NB4 (cell line): ENCODE results near the gene UBXN1.

Experiments used
- DNase-seq: peaks from one replicate; pipeline ENCODE4 v3.0.0; 2010; ENCODE audit warnings: low read depth
- H3K4me3 ChIP-seq: one replicate; pipeline ENCODE4 v1.5.1; 2011; ENCODE audit warnings: mild to moderate bottlenecking, low read depth, low read length, moderate library complexity
- MYC ChIP-seq: IDR thresholded peaks from 2 replicates; pipeline ENCODE4 v1.6.1; 2011; ENCODE audit warnings: low read depth, low read length
- POLR2A ChIP-seq: IDR thresholded peaks from 2 replicates; pipeline ENCODE4 v1.6.1; 2011; ENCODE audit warnings: mild to moderate bottlenecking; ENCODE audit not compliant: insufficient read length; ENCODE audit errors: extremely low read depth
- TF ChIP-seq, protein P1 (sequence below): IDR thresholded peaks from 2 replicates; pipeline ENCODE4 v1.6.1; 2011; ENCODE audit warnings: low read depth, low read length
- TF ChIP-seq, protein P2 (sequence below): IDR thresholded peaks from one replicate; pipeline ENCODE4 v1.5.1; 2012; ENCODE audit warnings: low read depth, low read length

UBXN1 gene

DNA sequence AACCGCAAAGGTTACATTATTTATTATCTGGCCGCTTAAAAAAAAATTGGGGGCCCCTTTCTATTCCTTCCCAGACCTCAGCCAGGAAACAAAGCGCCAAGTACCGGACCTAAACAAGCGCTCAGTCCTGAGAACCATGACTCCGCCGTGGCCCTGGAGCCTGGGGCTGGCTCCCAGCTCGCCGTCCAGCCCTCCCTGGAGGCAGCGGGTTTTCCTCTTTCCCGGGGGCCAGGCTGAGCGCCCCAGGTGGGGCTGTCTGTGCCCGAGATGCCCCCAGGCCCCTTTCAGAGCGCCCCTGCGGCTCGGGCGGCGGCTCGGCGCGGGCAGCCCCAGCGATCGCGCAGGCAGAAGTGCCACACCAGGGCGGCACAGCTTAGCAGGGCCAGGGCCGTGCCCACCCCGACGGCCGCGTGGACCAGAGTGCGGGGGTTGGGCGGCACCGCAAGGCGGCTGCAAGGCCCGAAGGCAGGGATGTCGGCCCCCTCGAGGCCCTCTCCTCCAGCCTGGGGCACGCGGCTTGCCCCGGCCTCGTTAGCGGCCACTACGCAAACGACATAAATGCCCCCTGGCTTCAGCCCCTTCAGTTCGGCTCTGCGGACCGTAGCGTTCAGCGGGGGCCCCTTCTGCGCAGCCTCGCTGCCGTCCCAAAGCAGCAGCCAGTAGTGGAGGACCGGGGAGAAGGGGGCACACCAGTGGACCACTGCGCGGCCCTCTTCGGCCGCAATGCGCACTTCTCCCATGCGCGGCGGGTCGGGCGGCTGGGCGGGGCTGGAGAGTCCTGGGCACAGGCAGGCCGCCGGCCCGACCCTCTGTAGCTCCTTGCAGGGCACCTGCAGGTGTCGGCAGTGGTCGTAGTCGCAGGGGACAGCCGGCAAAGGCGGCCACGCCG lies 8.9 kb upstream of the UBXN1 start:
- TF ChIP-seq, protein P1, sequence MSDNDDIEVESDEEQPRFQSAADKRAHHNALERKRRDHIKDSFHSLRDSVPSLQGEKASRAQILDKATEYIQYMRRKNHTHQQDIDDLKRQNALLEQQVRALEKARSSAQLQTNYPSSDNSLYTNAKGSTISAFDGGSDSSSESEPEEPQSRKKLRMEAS, result no peak
- TF ChIP-seq POLR2A (no peak), MYC (no peak)
- TF ChIP-seq, protein P2, sequence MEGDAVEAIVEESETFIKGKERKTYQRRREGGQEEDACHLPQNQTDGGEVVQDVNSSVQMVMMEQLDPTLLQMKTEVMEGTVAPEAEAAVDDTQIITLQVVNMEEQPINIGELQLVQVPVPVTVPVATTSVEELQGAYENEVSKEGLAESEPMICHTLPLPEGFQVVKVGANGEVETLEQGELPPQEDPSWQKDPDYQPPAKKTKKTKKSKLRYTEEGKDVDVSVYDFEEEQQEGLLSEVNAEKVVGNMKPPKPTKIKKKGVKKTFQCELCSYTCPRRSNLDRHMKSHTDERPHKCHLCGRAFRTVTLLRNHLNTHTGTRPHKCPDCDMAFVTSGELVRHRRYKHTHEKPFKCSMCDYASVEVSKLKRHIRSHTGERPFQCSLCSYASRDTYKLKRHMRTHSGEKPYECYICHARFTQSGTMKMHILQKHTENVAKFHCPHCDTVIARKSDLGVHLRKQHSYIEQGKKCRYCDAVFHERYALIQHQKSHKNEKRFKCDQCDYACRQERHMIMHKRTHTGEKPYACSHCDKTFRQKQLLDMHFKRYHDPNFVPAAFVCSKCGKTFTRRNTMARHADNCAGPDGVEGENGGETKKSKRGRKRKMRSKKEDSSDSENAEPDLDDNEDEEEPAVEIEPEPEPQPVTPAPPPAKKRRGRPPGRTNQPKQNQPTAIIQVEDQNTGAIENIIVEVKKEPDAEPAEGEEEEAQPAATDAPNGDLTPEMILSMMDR, result no peak
- peak; percentile 1 for DNase-seq
- H3K4me3 ChIP-seq, result no peak overlapping the region

DNA sequence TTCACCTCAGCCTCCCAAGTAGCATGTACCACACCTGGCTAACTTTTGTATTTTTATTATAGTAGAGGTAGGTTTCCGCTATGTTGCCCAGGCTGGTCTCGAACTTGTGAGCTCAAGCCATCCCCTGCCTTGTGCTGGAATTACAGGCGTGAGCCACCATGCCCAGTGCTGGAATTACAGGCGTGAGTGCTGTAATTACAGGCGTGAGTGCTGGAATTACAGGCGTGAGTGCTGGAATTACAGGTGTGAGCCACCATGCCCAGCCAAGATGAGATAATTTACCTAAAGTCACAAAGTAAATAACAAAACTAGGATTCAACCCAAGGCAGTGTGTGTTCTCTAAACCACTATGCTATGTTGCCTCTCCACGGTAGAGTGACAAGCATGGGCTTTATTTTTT lies 3.6 kb upstream of the UBXN1 start:
- TF ChIP-seq MYC (no peak), POLR2A (no peak)
- TF ChIP-seq, protein P1, result no peak
- TF ChIP-seq, protein P2, result no peak
- DNase-seq, result peak; percentile 1
- H3K4me3 ChIP-seq, result no peak overlapping the region

DNA sequence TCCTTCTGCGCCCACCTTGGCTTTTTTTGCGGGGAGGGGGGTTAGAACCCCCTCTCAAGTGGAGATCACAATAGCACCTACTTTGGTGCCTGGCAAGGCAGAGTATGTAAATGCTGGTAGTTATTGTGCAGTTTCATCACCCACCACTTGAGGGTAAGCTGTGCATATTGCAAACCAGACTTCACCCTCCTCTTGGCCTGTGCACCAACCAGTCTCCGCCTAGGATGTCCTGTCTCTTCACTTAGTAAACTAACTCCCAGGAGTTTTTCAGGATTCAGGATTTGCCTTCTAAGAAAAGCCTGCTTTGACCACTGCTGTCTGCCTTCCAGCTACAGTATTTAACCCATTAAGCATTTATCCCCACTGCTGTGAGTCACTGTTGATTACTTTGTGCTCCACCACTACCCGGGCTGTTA lies 2.0 kb upstream of the UBXN1 start:
- TF ChIP-seq POLR2A, result no peak
- TF ChIP-seq, protein P2, result peak; percentile 49
- peak; percentile 88 for DNase-seq
- H3K4me3 ChIP-seq, result no peak overlapping the region

DNA sequence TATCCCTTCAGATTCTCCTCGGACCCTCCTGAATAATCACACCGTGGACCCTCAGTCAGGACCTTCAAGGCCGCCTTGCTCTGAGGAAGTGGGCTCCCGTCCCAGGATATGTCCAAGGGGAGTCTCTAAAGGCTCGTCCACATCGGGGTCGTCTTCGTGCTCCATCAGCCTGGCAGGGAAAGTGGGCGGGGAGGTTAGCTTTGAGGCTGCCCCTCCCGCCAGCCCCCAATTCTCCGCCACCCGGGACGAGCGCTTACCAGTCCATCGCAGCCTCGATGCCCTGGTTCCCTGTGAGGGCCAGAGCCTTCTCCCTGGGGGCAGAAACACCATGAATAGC lies 472 bp downstream of the UBXN1 start:
- DNase-seq, result no peak
- TF ChIP-seq POLR2A (no peak), MYC (no peak)
- TF ChIP-seq, protein P2, result no peak
- TF ChIP-seq, protein P1, result no peak
- peak overlapping the region; percentile 89 for H3K4me3 ChIP-seq

DNA sequence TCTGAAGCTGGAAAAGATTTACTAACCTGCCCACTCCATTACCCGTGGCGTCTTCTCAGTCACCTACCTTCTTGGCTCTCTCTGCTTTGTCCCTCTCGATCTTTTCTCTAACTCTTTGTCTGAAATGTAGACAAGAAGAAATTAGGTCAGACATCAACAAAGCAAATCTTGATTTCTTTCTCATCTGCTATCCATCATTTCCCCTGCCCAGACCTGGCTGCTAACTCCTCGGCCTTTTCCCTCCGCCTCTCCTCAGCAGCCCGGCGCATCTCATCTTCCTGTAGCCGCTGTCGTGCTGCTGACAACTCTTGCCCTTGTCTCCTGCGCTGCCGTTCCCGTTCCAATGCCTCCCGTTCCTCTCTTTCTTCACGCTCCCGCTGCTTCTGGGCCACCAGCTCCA lies 1.2 kb downstream of the UBXN1 start:
- TF ChIP-seq POLR2A (no peak), MYC (no peak)
- TF ChIP-seq, protein P2, result no peak
- TF ChIP-seq, protein P1, result no peak
- peak overlapping the region; percentile 89 for H3K4me3 ChIP-seq
- no peak for DNase-seq

DNA sequence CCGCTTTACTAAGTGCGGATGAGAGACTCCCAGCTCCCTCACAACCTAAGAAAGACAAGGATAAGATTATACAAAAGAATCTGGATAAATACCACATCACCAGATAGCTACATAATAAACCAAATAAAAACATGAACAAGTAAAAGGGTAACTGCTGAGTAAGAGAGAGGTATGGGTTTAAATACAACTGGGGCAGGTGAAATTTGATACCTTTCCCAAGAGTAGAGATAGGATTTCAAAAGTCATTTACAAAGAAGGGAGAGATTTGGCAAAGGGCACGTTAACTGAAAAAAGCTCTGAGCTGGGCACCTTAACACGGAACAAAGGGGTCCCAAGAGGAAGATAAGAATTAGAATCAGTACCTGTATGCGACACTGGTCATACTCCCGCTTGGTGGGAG lies 1.7 kb downstream of the UBXN1 start:
- no peak for TF ChIP-seq POLR2A
- TF ChIP-seq, protein P2, result no peak
- DNase-seq, result no peak
- H3K4me3 ChIP-seq, result no peak overlapping the region
